Fibroblast of the aortic adventitia (primary cell): ENCODE measurements around the gene CDV3. TPM values are rescaled to one million over a fixed set of nuclear protein-coding genes. Genes with fewer than 3 reads are reported as not detected.

Experiments
- DNase-seq: peaks from one replicate; pipeline ENCODE4 v3.0.0-alpha.2; 2010; ENCODE audit warnings: low read depth
- H3K4me3 ChIP-seq: 2 replicates; pipeline ENCODE4 v1.5.1; 2011; ENCODE audit warnings: low read depth, mild to moderate bottlenecking, control low read depth, low read length, moderate library complexity
- total RNA-seq: library from RNA; depleted of rRNA; stranded (reverse); fragments of >200 nt; gene quantifications from 2 replicates; pipeline ENCODE4 v1.2.3, GENCODE V29; 2012; ENCODE audit warnings: low replicate concordance
- TF ChIP-seq, protein P1 (sequence below): IDR thresholded peaks from 2 replicates; pipeline ENCODE4 v1.5.1; 2011; ENCODE audit warnings: mild to moderate bottlenecking, low read length, control low read depth, inconsistent platforms; ENCODE audit not compliant: insufficient read depth

Gene CDV3
- total RNA-seq, 1 donor, result 127 TPM

DNA sequence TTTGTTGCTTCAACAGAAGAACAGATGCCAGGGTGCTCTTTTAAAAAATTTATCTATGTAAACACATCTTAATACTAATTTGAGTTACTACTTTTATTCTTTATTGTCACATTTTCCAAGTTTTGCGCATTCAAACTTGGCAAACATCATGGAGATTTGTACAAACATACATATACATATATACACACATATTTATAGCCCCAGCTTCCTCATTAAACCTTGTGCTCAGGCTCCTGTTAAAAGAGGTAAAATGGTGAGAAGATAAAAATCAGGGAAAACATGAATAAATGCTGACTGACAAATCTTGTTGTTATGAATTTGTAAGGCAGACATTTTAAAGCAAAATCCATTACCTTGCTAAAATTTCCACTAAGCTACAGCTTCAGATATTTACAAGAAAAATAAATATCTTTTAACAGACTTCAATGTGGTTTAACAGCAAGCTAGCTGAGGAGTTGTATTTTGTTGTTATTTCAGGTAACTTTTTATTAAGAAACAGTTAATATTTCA is 27.1 kb downstream of the CDV3 start:
- TF ChIP-seq, protein P1, sequence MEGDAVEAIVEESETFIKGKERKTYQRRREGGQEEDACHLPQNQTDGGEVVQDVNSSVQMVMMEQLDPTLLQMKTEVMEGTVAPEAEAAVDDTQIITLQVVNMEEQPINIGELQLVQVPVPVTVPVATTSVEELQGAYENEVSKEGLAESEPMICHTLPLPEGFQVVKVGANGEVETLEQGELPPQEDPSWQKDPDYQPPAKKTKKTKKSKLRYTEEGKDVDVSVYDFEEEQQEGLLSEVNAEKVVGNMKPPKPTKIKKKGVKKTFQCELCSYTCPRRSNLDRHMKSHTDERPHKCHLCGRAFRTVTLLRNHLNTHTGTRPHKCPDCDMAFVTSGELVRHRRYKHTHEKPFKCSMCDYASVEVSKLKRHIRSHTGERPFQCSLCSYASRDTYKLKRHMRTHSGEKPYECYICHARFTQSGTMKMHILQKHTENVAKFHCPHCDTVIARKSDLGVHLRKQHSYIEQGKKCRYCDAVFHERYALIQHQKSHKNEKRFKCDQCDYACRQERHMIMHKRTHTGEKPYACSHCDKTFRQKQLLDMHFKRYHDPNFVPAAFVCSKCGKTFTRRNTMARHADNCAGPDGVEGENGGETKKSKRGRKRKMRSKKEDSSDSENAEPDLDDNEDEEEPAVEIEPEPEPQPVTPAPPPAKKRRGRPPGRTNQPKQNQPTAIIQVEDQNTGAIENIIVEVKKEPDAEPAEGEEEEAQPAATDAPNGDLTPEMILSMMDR, result no peak
- DNase-seq, result no peak
- no peak overlapping the region for H3K4me3 ChIP-seq

DNA sequence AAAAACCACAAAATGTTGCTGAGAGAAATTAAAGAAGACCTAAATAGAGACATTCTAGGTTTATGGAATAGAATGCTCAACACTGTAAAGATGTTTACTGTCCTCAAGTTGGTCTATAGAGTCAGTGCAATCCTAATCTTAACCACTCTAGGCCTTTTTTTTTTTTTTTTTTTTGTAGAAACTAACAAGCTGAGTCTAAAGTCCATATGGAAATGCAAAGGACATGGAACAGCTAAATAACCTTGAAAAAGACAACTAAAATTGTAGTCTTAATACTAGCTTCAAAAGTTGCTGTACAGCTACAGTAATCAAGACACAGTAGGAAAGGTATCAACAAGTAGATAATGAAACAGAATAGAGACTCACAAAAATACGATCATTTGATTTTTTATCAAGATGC is 32.9 kb downstream of the CDV3 start:
- no peak for DNase-seq
- no peak overlapping the region for H3K4me3 ChIP-seq
- TF ChIP-seq, protein P1, result no peak

DNA sequence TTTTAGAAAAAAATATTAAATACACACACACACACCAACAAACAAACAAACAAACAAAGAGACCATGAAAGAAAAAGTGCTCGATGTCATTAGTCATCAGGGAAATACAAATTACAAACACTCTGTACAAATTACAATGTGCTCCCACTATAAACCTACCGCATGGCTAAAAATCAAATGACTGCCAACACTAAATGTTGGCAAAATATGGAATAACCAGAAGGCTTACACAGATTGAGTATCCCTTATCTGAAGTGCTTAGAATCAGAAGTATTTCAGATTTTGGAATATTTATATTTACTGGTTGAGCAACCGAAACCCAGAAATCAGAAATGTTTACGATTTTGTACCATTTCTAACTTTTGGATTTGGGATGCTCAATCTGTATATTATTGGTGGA is 33.4 kb downstream of the CDV3 start:
- DNase-seq, result no peak
- no peak overlapping the region for H3K4me3 ChIP-seq
- TF ChIP-seq, protein P1, result no peak

DNA sequence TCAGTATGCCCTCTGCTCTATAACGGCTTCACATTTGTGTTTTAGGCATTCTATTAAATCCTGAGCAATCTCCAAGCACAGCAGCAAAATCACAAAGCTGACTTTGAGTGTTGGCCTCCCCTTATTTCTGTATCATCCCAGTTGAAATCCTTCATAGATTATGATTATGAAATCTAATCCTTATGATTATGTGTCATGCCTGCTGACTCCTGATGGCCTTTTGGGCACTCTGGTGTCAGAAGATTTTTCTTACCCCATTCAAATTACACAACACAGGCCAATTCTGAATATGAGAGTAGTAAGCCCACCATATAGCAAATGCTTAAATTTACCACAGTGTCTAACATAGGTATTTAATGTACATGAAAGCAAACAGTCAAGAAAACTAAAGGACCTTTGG is 34.3 kb downstream of the CDV3 start:
- TF ChIP-seq, protein P1, result no peak
- DNase-seq, result no peak
- no peak overlapping the region for H3K4me3 ChIP-seq

DNA sequence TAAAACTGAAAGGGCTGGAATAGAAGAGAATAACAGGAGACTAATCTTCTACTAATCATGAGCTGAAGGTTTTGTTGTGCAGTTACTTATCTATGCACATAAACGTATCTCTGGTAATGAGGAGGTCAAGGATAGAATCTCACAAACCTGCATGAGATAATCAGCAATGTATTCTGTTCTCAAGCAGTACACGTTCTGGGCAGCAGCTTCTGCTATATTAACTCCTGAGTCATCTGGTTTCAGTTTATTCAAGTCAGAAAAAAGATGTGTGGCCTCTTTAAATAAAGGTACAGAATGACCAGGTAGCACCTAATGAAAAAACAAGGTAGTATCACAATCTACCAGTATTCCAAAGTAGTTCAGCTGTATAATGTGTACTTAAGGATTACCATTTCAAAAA is 34.9 kb downstream of the CDV3 start:
- no peak overlapping the region for H3K4me3 ChIP-seq
- TF ChIP-seq, protein P1, result no peak
- no peak for DNase-seq

DNA sequence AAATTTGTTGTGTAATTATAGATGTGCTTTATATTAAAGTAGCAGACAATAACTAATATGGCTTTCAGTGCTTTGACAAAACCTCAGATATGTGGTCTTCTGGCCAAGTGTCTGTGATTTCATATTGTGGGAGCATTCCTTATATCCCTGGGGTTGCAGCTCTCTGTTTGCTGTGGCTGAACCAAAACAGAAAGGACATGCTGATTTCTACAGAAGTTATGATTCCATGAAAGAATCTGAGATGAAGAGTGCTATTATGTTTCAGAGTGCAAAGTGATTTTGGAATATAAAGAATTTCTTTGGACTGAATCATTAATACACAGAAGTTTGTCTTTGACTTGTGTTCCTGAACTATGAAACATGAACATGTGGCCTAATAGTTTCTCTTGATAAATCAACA is 36.5 kb downstream of the CDV3 start:
- no peak overlapping the region for H3K4me3 ChIP-seq
- TF ChIP-seq, protein P1, result no peak
- DNase-seq, result no peak

DNA sequence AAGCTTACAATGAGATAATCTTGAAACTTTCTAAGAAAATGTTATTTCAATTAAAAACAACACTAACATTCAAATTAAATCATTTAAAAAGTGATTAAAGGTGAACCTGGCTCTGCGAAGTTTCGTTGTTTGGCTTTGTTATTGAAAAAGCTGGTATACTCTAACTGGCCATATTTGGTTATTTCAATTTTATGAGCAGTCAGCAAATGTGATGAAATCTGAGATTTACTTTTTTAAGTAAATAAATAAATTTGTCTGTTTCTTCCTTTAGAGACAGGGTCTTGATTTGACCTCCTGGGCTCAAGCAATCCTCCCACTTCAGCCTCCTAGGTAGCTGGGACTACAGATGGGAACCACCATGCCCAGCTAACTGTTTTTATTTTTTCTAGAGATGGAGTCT is 38.0 kb downstream of the CDV3 start:
- no peak for DNase-seq
- TF ChIP-seq, protein P1, result no peak
- no peak overlapping the region for H3K4me3 ChIP-seq
